Measurements from ENCODE around the gene STK11.

STK11 gene

GRCh38 chr19:1259876-1260748, 54.5 kb downstream of the STK11 start:
- Histone ChIP-seq H3K9me3 (replicated peaks; ENCODE audit: insufficient read depth, low read length) (no peaks in the 10 kb centered on the region), H3K79me2 (ENCODE audit: low read length) (peaks cover 24% of the 10 kb centered on the region), H3K36me3 (replicated peaks; ENCODE audit: insufficient read depth, low read length) (peaks cover 8% of the 10 kb centered on the region; the same call in 1 of the 2 replicates), H3K9ac (ENCODE audit: low read length) (peak overlapping the region; percentile 81), H3K27ac (ENCODE audit: low read length) (peak overlapping the region; percentile 82), H3K4me2 (ENCODE audit: low read depth, low read length) (peak overlapping the region; percentile 98), H3F3A (ENCODE audit: insufficient read depth, low read length) (peaks cover 23% of the 10 kb centered on the region), H3K4me1 (ENCODE audit: low read length) (peaks cover 23% of the 10 kb centered on the region), H3K27me3 (replicated peaks; ENCODE audit: insufficient read depth, low read length) (no peaks in the 10 kb centered on the region), H3K4me3 (ENCODE audit: low read length) (peak overlapping the region; percentile 75), H4K20me1 (ENCODE audit: insufficient read depth, low read length) (no peaks in the 10 kb centered on the region), H2AFZ (ENCODE audit: low read length) (peak overlapping the region; percentile 24), H3K9me2 (replicated peaks; ENCODE audit: insufficient read depth, low read length) (no peaks in the 10 kb centered on the region)
- TF ChIP-seq EZH2phosphoT487 (IDR thresholded peaks at IDR 0.05; ENCODE audit: low read length) (no peak), CTCF (IDR thresholded peaks at IDR 0.05; ENCODE audit: low read length) (no peak), EZH2 (optimal IDR thresholded peaks at IDR 0.05; ENCODE audit: low read depth, low read length) (no peak)
- no peak for DNase-seq

GRCh38 chr19:1260749-1261537, 55.4 kb downstream of the STK11 start:
- H3K36me3 ChIP-seq (replicated peaks; ENCODE audit: insufficient read depth, low read length), result no peaks in the 10 kb centered on the region
- peaks cover 23% of the 10 kb centered on the region for H3F3A ChIP-seq (ENCODE audit: insufficient read depth, low read length)
- peak overlapping the region; percentile 95 for H3K9ac ChIP-seq (ENCODE audit: low read length)
- no peaks in the 10 kb centered on the region for H3K9me2 ChIP-seq (replicated peaks; ENCODE audit: insufficient read depth, low read length)
- H3K27me3 ChIP-seq (replicated peaks; ENCODE audit: insufficient read depth, low read length), result no peaks in the 10 kb centered on the region
- H3K79me2 ChIP-seq (ENCODE audit: low read length), result peaks cover 24% of the 10 kb centered on the region
- no peak for TF ChIP-seq EZH2phosphoT487 (IDR thresholded peaks at IDR 0.05; ENCODE audit: low read length)
- TF ChIP-seq EZH2 (optimal IDR thresholded peaks at IDR 0.05; ENCODE audit: low read depth, low read length), result no peak
- no peak for TF ChIP-seq CTCF (IDR thresholded peaks at IDR 0.05; ENCODE audit: low read length)
- peak overlapping the region; percentile 98 for H3K4me2 ChIP-seq (ENCODE audit: low read depth, low read length)
- DNase-seq, result peak; percentile 99
- no peaks in the 10 kb centered on the region for H3K9me3 ChIP-seq (replicated peaks; ENCODE audit: insufficient read depth, low read length)
- peak overlapping the region; percentile 93 for H3K4me3 ChIP-seq (ENCODE audit: low read length)
- peak overlapping the region; percentile 82 for H3K27ac ChIP-seq (ENCODE audit: low read length)
- peaks cover 25% of the 10 kb centered on the region for H3K4me1 ChIP-seq (ENCODE audit: low read length)
- H4K20me1 ChIP-seq (ENCODE audit: insufficient read depth, low read length), result no peaks in the 10 kb centered on the region
- peak overlapping the region; percentile 55 for H2AFZ ChIP-seq (ENCODE audit: low read length)

- H3K4me2 ChIP-seq (ENCODE audit: low read depth, low read length), result peak overlapping the region; percentile 97
- H3K9me2 ChIP-seq (replicated peaks; ENCODE audit: insufficient read depth, low read length), result no peaks in the 10 kb centered on the region
- no peaks in the 10 kb centered on the region for H3K9me3 ChIP-seq (replicated peaks; ENCODE audit: insufficient read depth, low read length)
- peaks cover 29% of the 10 kb centered on the region for H3K4me1 ChIP-seq (ENCODE audit: low read length)
- peak overlapping the region; percentile 93 for H3K4me3 ChIP-seq (ENCODE audit: low read length)
- peaks cover 24% of the 10 kb centered on the region for H3K79me2 ChIP-seq (ENCODE audit: low read length)
- H3F3A ChIP-seq (ENCODE audit: insufficient read depth, low read length), result peaks cover 23% of the 10 kb centered on the region
- no peaks in the 10 kb centered on the region for H4K20me1 ChIP-seq (ENCODE audit: insufficient read depth, low read length)
- H2AFZ ChIP-seq (ENCODE audit: low read length), result peak overlapping the region; percentile 55
- H3K27me3 ChIP-seq (replicated peaks; ENCODE audit: insufficient read depth, low read length), result no peaks in the 10 kb centered on the region
- TF ChIP-seq EZH2phosphoT487 (IDR thresholded peaks at IDR 0.05; ENCODE audit: low read length), result no peak
- TF ChIP-seq CTCF (IDR thresholded peaks at IDR 0.05; ENCODE audit: low read length), result peak; percentile 37
- no peaks in the 10 kb centered on the region for H3K36me3 ChIP-seq (replicated peaks; ENCODE audit: insufficient read depth, low read length)
- peak overlapping the region; percentile 95 for H3K9ac ChIP-seq (ENCODE audit: low read length)
- DNase-seq, result no peak
- H3K27ac ChIP-seq (ENCODE audit: low read length), result peak overlapping the region; percentile 61; the same call in 1 of the 2 replicates
These were observed 55.9 kb downstream of the STK11 start for GRCh38 chr19:1261538-1261797.

Data from MM.1S (cell line).